ENCODE results near the gene POLR3E. TPM values are rescaled to one million over a fixed set of nuclear protein-coding genes. Genes with fewer than 3 reads are reported as not detected.

The POLR3E gene
- total RNA-seq, 1 donor from 2014 or later = 26.7 TPM

DNA sequence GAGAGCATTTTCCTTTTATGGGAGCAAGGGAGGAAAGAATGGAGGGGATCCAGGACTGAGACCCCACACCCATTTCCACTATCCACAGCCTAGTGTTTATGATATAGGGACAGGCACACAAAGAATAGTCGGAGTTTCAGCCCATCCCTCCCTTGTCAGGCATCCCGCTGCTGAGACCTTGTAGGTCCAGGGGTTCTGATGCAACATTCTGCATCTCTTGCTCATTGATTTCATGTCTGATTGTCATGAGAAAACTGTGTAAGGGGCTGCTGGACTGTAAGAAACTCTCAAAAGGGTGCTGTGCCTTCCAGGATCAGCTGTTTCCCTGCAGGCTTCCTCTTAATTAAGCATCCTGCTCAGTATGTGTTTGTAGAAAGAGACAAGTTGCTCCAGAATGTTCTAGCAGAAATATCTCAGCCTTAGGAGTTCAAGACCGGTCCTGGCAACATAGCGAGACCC, 5.3 kb upstream of the POLR3E start:
- TF ChIP-seq, protein P1, sequence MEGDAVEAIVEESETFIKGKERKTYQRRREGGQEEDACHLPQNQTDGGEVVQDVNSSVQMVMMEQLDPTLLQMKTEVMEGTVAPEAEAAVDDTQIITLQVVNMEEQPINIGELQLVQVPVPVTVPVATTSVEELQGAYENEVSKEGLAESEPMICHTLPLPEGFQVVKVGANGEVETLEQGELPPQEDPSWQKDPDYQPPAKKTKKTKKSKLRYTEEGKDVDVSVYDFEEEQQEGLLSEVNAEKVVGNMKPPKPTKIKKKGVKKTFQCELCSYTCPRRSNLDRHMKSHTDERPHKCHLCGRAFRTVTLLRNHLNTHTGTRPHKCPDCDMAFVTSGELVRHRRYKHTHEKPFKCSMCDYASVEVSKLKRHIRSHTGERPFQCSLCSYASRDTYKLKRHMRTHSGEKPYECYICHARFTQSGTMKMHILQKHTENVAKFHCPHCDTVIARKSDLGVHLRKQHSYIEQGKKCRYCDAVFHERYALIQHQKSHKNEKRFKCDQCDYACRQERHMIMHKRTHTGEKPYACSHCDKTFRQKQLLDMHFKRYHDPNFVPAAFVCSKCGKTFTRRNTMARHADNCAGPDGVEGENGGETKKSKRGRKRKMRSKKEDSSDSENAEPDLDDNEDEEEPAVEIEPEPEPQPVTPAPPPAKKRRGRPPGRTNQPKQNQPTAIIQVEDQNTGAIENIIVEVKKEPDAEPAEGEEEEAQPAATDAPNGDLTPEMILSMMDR (IDR thresholded peaks at IDR 0.05) = no peak
- Mint-ChIP-seq H3K4me1 (ENCODE audit: low read depth) (peaks cover 15% of the 10 kb centered on the region), H3K27ac (ENCODE audit: unreplicated experiment) (peak overlapping the region; percentile 87), H3K4me3 (ENCODE audit: unreplicated experiment) (no peak overlapping the region), H3K36me3 (ENCODE audit: low read depth) (no peaks in the 10 kb centered on the region), H3K9me3 (ENCODE audit: low read depth) (no peaks in the 10 kb centered on the region), H3K27me3 (ENCODE audit: low read depth) (no peaks in the 10 kb centered on the region)
- no peak for DNase-seq (ENCODE audit: low spot score)

DNA sequence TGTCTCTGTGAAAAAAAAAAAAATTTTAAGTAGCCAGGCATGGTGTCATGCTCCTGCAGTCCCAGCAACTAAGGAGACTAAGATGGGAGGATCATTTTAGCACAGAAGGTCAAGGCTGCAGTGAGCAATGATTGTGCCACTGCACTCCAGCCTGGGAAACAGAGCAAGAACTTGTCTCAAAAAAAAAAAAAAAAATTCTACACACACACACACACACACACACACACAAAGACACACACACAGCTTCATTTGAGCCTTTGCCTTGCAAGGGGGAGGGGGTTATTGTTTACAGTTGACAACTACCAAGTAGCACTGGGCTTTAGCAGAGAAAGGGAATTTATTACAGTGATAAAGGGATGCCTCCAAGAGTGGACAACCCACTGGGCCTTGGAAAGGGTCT, 4.9 kb upstream of the POLR3E start:
- Mint-ChIP-seq H3K27ac (ENCODE audit: unreplicated experiment) (peak overlapping the region; percentile 87), H3K36me3 (ENCODE audit: low read depth) (no peaks in the 10 kb centered on the region), H3K4me1 (ENCODE audit: low read depth) (peaks cover 15% of the 10 kb centered on the region), H3K4me3 (ENCODE audit: unreplicated experiment) (no peak overlapping the region), H3K9me3 (ENCODE audit: low read depth) (no peaks in the 10 kb centered on the region), H3K27me3 (ENCODE audit: low read depth) (no peaks in the 10 kb centered on the region)
- TF ChIP-seq, protein P1 (IDR thresholded peaks at IDR 0.05) = no peak
- no peak for DNase-seq (ENCODE audit: low spot score)

DNA sequence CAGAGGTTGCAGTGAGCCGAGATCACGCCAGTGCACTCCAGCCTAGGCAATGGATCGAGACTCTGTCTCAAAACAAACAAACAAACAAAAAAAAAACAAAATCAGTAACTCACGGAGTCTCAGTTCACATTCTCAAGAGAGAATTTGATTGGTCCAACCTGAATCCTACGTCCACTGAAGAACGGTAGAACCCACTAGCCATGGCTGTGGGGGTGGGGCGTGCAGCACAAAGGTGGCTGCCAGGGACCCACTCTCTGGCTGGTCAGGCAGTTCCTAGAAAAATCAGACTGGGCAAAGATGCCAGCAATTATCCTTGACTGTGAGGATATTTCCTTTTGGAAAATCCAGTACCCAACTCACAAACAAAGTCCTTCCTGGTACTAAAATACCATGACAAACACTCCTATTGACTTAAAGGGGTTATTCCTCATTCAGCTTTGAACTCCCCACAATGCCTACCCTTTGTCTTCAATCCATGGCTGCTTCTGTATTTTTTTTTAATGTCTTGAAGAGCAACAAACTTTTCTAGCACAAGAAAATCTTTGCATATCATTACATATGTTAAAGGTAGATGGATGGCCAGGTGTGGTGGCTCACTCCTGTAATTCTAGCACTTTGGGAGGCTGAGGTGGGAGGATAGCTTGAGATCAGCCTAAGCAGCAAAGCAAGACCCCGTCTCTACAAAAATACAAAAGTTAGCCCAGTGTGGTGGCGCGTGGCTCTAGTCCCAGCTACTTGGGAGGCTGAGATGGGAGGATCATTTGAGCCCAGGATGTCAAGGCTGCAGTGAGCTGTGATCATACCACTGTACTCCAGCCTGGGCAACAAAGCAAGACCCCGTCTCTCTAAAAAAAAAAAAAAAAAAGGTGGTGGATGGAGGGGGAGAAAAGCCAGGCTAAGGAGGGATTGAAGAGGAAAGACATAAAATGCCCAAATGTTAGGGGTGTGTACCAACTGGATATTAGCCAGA, 3.8 kb upstream of the POLR3E start:
- no peak overlapping the region for H3K4me3 Mint-ChIP-seq (ENCODE audit: unreplicated experiment)
- TF ChIP-seq, protein P1 (IDR thresholded peaks at IDR 0.05) = no peak
- no peak for DNase-seq (ENCODE audit: low spot score)
- no peaks in the 10 kb centered on the region for H3K27me3 Mint-ChIP-seq (ENCODE audit: low read depth)
- no peak overlapping the region for H3K27ac Mint-ChIP-seq (ENCODE audit: unreplicated experiment)
- peaks cover 19% of the 10 kb centered on the region for H3K4me1 Mint-ChIP-seq (ENCODE audit: low read depth)
- H3K9me3 Mint-ChIP-seq (ENCODE audit: low read depth) = no peaks in the 10 kb centered on the region
- no peaks in the 10 kb centered on the region for H3K36me3 Mint-ChIP-seq (ENCODE audit: low read depth)

DNA sequence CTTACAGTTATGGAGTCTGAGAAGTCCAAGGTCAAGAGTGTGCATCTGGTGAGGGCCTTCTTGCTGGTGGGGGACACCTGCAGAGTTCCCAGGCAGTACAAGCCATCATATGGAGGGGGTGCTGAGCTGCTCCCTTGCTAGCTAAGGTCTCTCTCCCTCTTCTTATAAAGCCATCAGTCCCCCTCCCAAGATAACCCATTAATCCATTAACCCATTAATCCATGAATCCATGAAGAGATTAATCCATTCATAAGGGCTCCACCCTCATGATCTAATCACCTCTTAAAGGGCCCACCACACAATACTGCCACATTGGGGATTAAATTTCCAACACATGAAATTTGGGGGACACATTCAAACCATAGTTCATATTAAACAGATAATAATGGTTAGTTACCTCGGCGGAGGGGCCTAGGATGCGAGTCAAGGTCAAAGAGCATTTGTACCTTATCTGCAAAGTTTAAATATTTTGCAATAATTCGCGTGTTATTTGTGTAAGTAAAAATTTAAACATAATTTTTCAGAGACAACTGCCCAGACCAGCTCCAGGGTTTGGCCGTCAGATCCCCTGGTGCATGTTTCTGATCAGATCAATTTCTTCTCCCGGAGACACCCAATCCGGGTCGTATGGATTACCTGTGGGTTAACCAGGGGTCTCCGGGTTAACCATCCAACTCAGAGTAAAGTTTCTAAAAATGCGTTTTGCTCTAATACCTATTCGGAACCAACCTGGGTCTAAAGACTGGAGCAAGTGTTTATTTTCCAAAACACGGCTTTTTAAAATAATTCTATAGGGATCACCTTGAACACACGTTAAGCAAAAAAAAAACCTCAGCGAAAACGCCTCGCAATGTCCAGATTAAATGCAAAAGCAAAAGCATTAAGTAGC, 740 bp upstream of the POLR3E start:
- H3K27me3 Mint-ChIP-seq (ENCODE audit: low read depth) = no peaks in the 10 kb centered on the region
- H3K27ac Mint-ChIP-seq (ENCODE audit: unreplicated experiment) = peak overlapping the region; percentile 92
- no peaks in the 10 kb centered on the region for H3K9me3 Mint-ChIP-seq (ENCODE audit: low read depth)
- peaks cover 35% of the 10 kb centered on the region for H3K4me1 Mint-ChIP-seq (ENCODE audit: low read depth)
- H3K36me3 Mint-ChIP-seq (ENCODE audit: low read depth) = no peaks in the 10 kb centered on the region
- TF ChIP-seq, protein P1 (IDR thresholded peaks at IDR 0.05) = no peak
- DNase-seq (ENCODE audit: low spot score) = no peak
- H3K4me3 Mint-ChIP-seq (ENCODE audit: unreplicated experiment) = peak overlapping the region; percentile 83

Data from chondrocyte (in vitro differentiated cells).